ENCODE data around the gene ITGB2.

Gene ITGB2

DNA sequence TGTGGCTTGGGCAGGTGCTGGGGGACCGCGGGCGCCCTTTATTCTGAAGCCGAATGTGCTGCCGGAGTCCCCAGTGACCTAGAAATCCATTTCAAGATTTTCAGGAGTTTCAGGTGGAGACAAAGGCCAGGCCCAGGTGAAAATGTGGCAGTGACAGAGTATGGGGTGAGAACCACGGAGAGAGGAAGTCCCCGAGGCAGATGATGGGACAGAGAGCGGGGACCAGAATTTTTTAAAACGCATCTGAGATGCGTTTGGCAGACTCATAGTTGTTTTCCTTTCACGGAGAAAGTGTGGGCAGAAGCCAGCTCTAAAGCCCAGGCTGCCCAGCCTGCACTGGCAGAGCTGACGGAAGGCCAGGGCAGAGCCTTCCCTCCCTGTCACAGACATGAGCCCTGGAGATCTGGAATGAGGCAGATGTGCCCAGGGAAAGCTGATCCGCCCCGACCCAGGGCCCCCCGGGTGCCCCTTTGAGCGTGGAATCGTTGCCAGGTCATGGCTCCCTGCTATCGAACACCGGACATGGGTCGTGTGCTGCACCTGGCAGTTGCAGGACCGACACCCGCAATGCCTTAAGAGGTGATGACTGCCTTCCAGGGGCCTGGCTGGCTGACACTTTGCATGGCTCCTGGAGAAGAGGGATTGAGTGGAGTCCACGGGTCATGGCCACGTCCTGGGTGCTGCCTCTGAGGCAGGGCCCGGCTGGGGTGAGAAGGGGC is 12.7 kb upstream of the ITGB2 start:
- in situ Hi-C loops (cut with HindIII; ENCODE audit: low sequenced_read_pairs): no loop called here
- no peak overlapping the region for H3K4me3 ChIP-seq (ENCODE audit: low read depth, low read length)
- DNase-seq (ENCODE audit: low read depth, low spot score): no peak
- TF ChIP-seq, protein P1, sequence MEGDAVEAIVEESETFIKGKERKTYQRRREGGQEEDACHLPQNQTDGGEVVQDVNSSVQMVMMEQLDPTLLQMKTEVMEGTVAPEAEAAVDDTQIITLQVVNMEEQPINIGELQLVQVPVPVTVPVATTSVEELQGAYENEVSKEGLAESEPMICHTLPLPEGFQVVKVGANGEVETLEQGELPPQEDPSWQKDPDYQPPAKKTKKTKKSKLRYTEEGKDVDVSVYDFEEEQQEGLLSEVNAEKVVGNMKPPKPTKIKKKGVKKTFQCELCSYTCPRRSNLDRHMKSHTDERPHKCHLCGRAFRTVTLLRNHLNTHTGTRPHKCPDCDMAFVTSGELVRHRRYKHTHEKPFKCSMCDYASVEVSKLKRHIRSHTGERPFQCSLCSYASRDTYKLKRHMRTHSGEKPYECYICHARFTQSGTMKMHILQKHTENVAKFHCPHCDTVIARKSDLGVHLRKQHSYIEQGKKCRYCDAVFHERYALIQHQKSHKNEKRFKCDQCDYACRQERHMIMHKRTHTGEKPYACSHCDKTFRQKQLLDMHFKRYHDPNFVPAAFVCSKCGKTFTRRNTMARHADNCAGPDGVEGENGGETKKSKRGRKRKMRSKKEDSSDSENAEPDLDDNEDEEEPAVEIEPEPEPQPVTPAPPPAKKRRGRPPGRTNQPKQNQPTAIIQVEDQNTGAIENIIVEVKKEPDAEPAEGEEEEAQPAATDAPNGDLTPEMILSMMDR (IDR thresholded peaks at IDR 0.05; ENCODE audit: low read depth, low read length): no peak

GRCh38 chr21:44932408-44933181 is 11.9 kb upstream of the ITGB2 start:
- DNase-seq (ENCODE audit: low read depth, low spot score): no peak

DNA sequence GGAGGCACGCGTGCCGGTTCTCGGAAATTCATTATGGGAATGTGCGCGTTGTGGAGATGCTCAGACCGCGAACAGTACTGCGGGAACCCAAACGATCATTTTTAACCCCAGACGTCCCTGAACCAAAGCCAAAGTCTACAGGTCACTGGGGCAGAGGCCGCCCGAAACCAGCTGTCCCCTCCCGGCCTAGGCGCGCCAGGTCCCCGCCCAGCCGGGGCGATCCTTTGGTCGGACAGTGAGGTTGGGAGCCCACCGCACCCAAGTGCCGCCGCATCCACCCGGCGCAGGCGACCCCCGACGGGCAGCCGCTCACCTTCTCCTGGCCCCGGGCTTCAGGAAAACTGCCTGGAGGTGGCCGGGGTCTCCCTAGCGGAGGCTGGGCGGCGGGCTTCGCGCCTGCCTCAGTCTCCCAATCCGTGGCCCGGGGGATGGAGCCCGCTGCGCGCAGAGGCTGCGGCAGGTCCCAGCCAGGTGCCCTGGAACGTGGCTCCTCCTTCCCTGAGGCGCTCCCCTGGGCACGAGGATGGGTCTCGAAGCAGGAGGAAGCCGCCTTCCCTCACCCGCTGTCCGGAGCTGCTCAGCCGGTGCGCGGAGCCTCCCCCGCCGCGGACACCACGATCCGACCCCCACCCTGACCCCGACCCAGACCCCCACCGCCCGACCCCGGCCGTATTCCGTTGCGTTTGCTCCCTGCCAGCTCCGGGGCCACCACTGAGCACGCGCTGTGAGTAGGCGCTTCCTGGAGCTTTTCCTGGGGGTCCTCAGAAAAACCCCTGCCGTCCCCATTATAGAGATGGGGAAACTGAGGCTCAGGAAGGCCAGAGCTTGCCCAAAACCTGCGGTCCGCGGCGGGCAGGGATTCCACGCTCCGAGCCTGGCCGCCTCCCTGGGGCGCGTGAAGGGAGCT is 11.1 kb upstream of the ITGB2 start:
- DNase-seq (ENCODE audit: low read depth, low spot score): no peak
- in situ Hi-C loops (cut with HindIII; ENCODE audit: low sequenced_read_pairs): no loop called here
- TF ChIP-seq, protein P1 (IDR thresholded peaks at IDR 0.05; ENCODE audit: low read depth, low read length): no peak
- H3K4me3 ChIP-seq (ENCODE audit: low read depth, low read length): peak overlapping the region; percentile 10

More at GRCh38 chr21:44932408-44933181, 11.9 kb upstream of the ITGB2 start:
- TF ChIP-seq, protein P1 (IDR thresholded peaks at IDR 0.05; ENCODE audit: low read depth, low read length): peak; percentile 61
- in situ Hi-C loops (cut with HindIII; ENCODE audit: low sequenced_read_pairs): no loop called here
- H3K4me3 ChIP-seq (ENCODE audit: low read depth, low read length): peak overlapping the region; percentile 10

DNA sequence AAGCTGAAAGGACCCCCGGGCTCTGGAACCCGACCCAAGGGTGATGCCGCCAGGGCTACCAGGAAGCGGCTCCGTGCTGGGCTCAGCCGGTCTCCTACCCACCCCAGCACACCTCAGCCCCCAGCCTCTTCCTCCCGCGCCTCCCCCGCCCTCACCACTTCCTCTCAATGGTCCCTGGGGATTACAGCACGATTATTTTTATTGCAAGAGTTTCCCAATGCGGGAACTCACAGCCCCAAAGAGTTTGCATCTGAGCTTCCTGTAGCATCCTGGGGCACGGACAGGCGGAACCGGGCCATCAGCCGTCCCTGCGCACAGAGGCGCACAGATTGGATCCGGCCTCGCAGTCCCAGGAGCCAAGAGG is 10.4 kb upstream of the ITGB2 start:
- TF ChIP-seq, protein P1 (IDR thresholded peaks at IDR 0.05; ENCODE audit: low read depth, low read length): no peak
- H3K4me3 ChIP-seq (ENCODE audit: low read depth, low read length): no peak overlapping the region
- DNase-seq (ENCODE audit: low read depth, low spot score): no peak
- in situ Hi-C loops (cut with HindIII; ENCODE audit: low sequenced_read_pairs): no loop called here

DNA sequence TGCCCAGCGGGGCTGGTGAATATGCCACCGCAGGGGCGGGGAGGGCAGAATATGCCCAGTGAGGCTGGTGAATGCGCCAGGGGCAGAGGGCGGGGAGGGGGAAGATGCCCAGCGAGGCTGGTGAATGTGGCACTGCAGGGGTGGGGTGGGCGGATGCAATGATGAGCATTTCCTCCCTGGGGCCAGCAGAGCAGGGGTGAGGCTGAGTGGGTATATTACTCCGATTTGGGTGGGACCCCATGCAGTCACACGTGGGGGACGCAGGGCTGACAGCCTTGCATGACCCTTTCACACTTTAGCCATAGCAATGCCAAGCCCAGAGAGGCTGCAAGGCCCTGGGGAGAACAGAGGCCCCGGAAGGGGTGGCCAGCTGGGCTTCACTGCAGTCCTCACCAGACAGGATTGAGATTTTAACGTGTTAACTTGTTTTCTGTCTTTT is 9.9 kb upstream of the ITGB2 start:
- H3K4me3 ChIP-seq (ENCODE audit: low read depth, low read length): no peak overlapping the region
- TF ChIP-seq, protein P1 (IDR thresholded peaks at IDR 0.05; ENCODE audit: low read depth, low read length): no peak
- no peak for DNase-seq (ENCODE audit: low read depth, low spot score)
- in situ Hi-C loops (cut with HindIII; ENCODE audit: low sequenced_read_pairs): no loop called here
